Measurements from ENCODE around the gene SPACA7.

SPACA7 gene

GRCh38 chr13:112453874-112454647, 77.9 kb downstream of the SPACA7 start:
- Histone ChIP-seq H3K4me3 (ENCODE audit: low read depth, low read length) (no peak overlapping the region), H3K9ac (no peak overlapping the region), H2AFZ (no peak overlapping the region), H3K4me1 (no peaks in the 10 kb centered on the region), H3K79me2 (no peaks in the 10 kb centered on the region), H3K36me3 (ENCODE audit: control insufficient read depth, insufficient read depth, low read length) (no peaks in the 10 kb centered on the region), H3K9me3 (ENCODE audit: control insufficient read depth, low read length) (no peaks in the 10 kb centered on the region), H3K27ac (no peak overlapping the region), H3K4me2 (ENCODE audit: low read length) (no peak overlapping the region), H3K27me3 (ENCODE audit: control insufficient read depth, insufficient read depth, low read length) (no peaks in the 10 kb centered on the region)
- no peak for TF ChIP-seq CTCF (IDR thresholded peaks at IDR 0.05)

- Histone ChIP-seq H3K4me1 (no peaks in the 10 kb centered on the region), H3K36me3 (ENCODE audit: control insufficient read depth, insufficient read depth, low read length) (no peaks in the 10 kb centered on the region), H2AFZ (no peak overlapping the region), H3K27ac (no peak overlapping the region), H3K4me2 (ENCODE audit: low read length) (no peak overlapping the region), H3K9ac (no peak overlapping the region), H3K79me2 (no peaks in the 10 kb centered on the region), H3K27me3 (ENCODE audit: control insufficient read depth, insufficient read depth, low read length) (no peaks in the 10 kb centered on the region), H3K9me3 (ENCODE audit: control insufficient read depth, low read length) (no peaks in the 10 kb centered on the region), H3K4me3 (ENCODE audit: low read depth, low read length) (no peak overlapping the region)
- TF ChIP-seq CTCF (IDR thresholded peaks at IDR 0.05), result no peak
Measured at GRCh38 chr13:112454648-112455334, 78.6 kb downstream of the SPACA7 start.

- no peaks in the 10 kb centered on the region for H3K4me1 ChIP-seq
- no peak overlapping the region for H3K9ac ChIP-seq
- H3K27me3 ChIP-seq (ENCODE audit: control insufficient read depth, insufficient read depth, low read length), result no peaks in the 10 kb centered on the region
- H3K9me3 ChIP-seq (ENCODE audit: control insufficient read depth, low read length), result no peaks in the 10 kb centered on the region
- H3K27ac ChIP-seq, result no peak overlapping the region
- no peak overlapping the region for H2AFZ ChIP-seq
- no peaks in the 10 kb centered on the region for H3K79me2 ChIP-seq
- H3K4me2 ChIP-seq (ENCODE audit: low read length), result no peak overlapping the region
- no peak overlapping the region for H3K4me3 ChIP-seq (ENCODE audit: low read depth, low read length)
- no peak for TF ChIP-seq CTCF (IDR thresholded peaks at IDR 0.05)
- no peaks in the 10 kb centered on the region for H3K36me3 ChIP-seq (ENCODE audit: control insufficient read depth, insufficient read depth, low read length)
Measured at GRCh38 chr13:112455476-112456059, 79.4 kb downstream of the SPACA7 start.

GRCh38 chr13:112456138-112457056, 80.2 kb downstream of the SPACA7 start:
- no peak overlapping the region for H3K9ac ChIP-seq
- no peak overlapping the region for H3K4me3 ChIP-seq (ENCODE audit: low read depth, low read length)
- TF ChIP-seq CTCF (IDR thresholded peaks at IDR 0.05), result no peak
- no peaks in the 10 kb centered on the region for H3K9me3 ChIP-seq (ENCODE audit: control insufficient read depth, low read length)
- H3K79me2 ChIP-seq, result no peaks in the 10 kb centered on the region
- H3K27me3 ChIP-seq (ENCODE audit: control insufficient read depth, insufficient read depth, low read length), result no peaks in the 10 kb centered on the region
- no peak overlapping the region for H2AFZ ChIP-seq
- no peak overlapping the region for H3K4me2 ChIP-seq (ENCODE audit: low read length)
- H3K27ac ChIP-seq, result no peak overlapping the region
- H3K4me1 ChIP-seq, result no peaks in the 10 kb centered on the region
- no peaks in the 10 kb centered on the region for H3K36me3 ChIP-seq (ENCODE audit: control insufficient read depth, insufficient read depth, low read length)
